HuH-7 (cell line): ENCODE data around the gene S100A2.
"Not testable (repeated sequence)": the region's sequence is repeated elsewhere in the genome, so short reads cannot be mapped to it uniquely, and the experiment has no call there.

Experiments
- DNase-seq: peaks from one replicate; pipeline ENCODE4 v3.0.0; 2011; ENCODE audit warnings: low spot score

The S100A2 gene

GRCh38 chr1:153527683-153528040, 38.0 kb downstream of the S100A2 start:
- no peak for DNase-seq

- DNase-seq, result no peak
Measured at GRCh38 chr1:153527023-153527682, 38.5 kb downstream of the S100A2 start.

GRCh38 chr1:153526132-153526543, 39.5 kb downstream of the S100A2 start:
- no peak for DNase-seq

- no peak for DNase-seq
Measured at GRCh38 chr1:153525088-153525728, 40.4 kb downstream of the S100A2 start.

GRCh38 chr1:153522353-153523048, 43.1 kb downstream of the S100A2 start:
- DNase-seq, result not testable (repeated sequence)

GRCh38 chr1:153521808-153522207, 43.8 kb downstream of the S100A2 start:
- not testable (repeated sequence) for DNase-seq

- no peak for DNase-seq
Measured at GRCh38 chr1:153520818-153521476, 44.7 kb downstream of the S100A2 start.

GRCh38 chr1:153520137-153520691, 45.4 kb downstream of the S100A2 start:
- not testable (repeated sequence) for DNase-seq

- no peak for DNase-seq
Measured at GRCh38 chr1:153519242-153519641, 46.4 kb downstream of the S100A2 start.

- DNase-seq, result peak; percentile 32
Measured at GRCh38 chr1:153515504-153516394, 49.9 kb downstream of the S100A2 start.

- no peak for DNase-seq
Measured at GRCh38 chr1:153513666-153514065, 52.0 kb downstream of the S100A2 start.

GRCh38 chr1:153513023-153513422, 52.6 kb downstream of the S100A2 start:
- DNase-seq, result no peak
